ENCODE measurements around the gene PTGES2.

The PTGES2 gene

GRCh38 chr9:128155736-128156500 lies 28.4 kb upstream of the PTGES2 start:
- TF ChIP-seq CTCF (IDR thresholded peaks at IDR 0.05; ENCODE audit: low read depth, low read length), result no peak
- Histone ChIP-seq H3K4me1 (peaks cover 5% of the 10 kb centered on the region), H3K36me3 (no peaks in the 10 kb centered on the region), H3K4me3 (ENCODE audit: low read depth, low read length) (no peak overlapping the region), H3K9me3 (no peaks in the 10 kb centered on the region), H3K27me3 (no peaks in the 10 kb centered on the region)
- no peak for DNase-seq

- Histone ChIP-seq H3K9me3 (no peaks in the 10 kb centered on the region), H3K4me3 (ENCODE audit: low read depth, low read length) (no peak overlapping the region), H3K36me3 (no peaks in the 10 kb centered on the region), H3K4me1 (no peaks in the 10 kb centered on the region), H3K27me3 (no peaks in the 10 kb centered on the region)
- TF ChIP-seq CTCF (IDR thresholded peaks at IDR 0.05; ENCODE audit: low read depth, low read length), result no peak
- DNase-seq, result peak; percentile 6
These were observed 26.6 kb upstream of the PTGES2 start for GRCh38 chr9:128153947-128154695.

GRCh38 chr9:128153060-128153946 lies 25.8 kb upstream of the PTGES2 start:
- no peak overlapping the region for H3K4me3 ChIP-seq (ENCODE audit: low read depth, low read length)
- H3K27me3 ChIP-seq, result no peaks in the 10 kb centered on the region
- TF ChIP-seq CTCF (IDR thresholded peaks at IDR 0.05; ENCODE audit: low read depth, low read length), result no peak
- H3K4me1 ChIP-seq, result no peaks in the 10 kb centered on the region
- H3K9me3 ChIP-seq, result no peaks in the 10 kb centered on the region
- H3K36me3 ChIP-seq, result no peaks in the 10 kb centered on the region
- peak; percentile 12 for DNase-seq

GRCh38 chr9:128152133-128153059 lies 24.9 kb upstream of the PTGES2 start:
- Histone ChIP-seq H3K9me3 (no peaks in the 10 kb centered on the region), H3K4me3 (ENCODE audit: low read depth, low read length) (no peak overlapping the region), H3K27me3 (no peaks in the 10 kb centered on the region), H3K36me3 (no peaks in the 10 kb centered on the region), H3K4me1 (no peaks in the 10 kb centered on the region)
- TF ChIP-seq CTCF (IDR thresholded peaks at IDR 0.05; ENCODE audit: low read depth, low read length), result no peak
- peak; percentile 7 for DNase-seq

- TF ChIP-seq CTCF (IDR thresholded peaks at IDR 0.05; ENCODE audit: low read depth, low read length), result no peak
- H3K9me3 ChIP-seq, result no peaks in the 10 kb centered on the region
- no peaks in the 10 kb centered on the region for H3K27me3 ChIP-seq
- peak; percentile 4 for DNase-seq
- no peak overlapping the region for H3K4me3 ChIP-seq (ENCODE audit: low read depth, low read length)
- no peaks in the 10 kb centered on the region for H3K36me3 ChIP-seq
- H3K4me1 ChIP-seq, result no peaks in the 10 kb centered on the region
These were observed 24.0 kb upstream of the PTGES2 start for GRCh38 chr9:128151309-128152132.

Measured in BE2C (cell line).